ENCODE data around the gene HMCN2.

GRCh38 chr9:130348341-130348740 is 82.8 kb downstream of the HMCN2 start:
- no peak for TF ChIP-seq CTCF (IDR thresholded peaks at IDR 0.05)
- no peak for TF ChIP-seq POLR2A (IDR thresholded peaks at IDR 0.05)
- no peak for TF ChIP-seq POLR2AphosphoS5 (IDR thresholded peaks at IDR 0.05)

Measured in stomach (tissue), 4 donors.